MM.1S (cell line): Measurements from ENCODE around the gene BMS1.
"Not testable (repeated sequence)": the region's sequence is repeated elsewhere in the genome, so short reads cannot be mapped to it uniquely, and the experiment has no call there.

Experiments used
- CTCF ChIP-seq: fragments of 300-600 bp; sonication (generic); IDR thresholded peaks from 2 replicates; pipeline ENCODE4 v1.5.1; 2016; ENCODE audit warnings: antibody characterized with exemption, low read length, mixed read lengths
- EZH2phosphoT487 ChIP-seq: fragments of 300-600 bp; sonication (generic); IDR thresholded peaks from 2 replicates; pipeline ENCODE4 v1.6.1; 2018; ENCODE audit warnings: antibody characterized with exemption, low read length

GRCh38 chr10:42813989-42814687 lies 31.5 kb downstream of the BMS1 start:
- not testable (repeated sequence) for TF ChIP-seq CTCF, EZH2phosphoT487
